Measurements from ENCODE around the gene CDC42EP3. TPM values are rescaled to one million over a fixed set of nuclear protein-coding genes. Genes with fewer than 3 reads are reported as not detected.
A peak's percentile ranks its signal among the peaks of the same experiment; 100 is the strongest.

Gene CDC42EP3
- total and polyA plus RNA-seq, 8 donors: 6.7 to 89.7 (median 17.2) TPM

GRCh38 chr2:37718515-37719161, 47.2 kb upstream of the CDC42EP3 start:
- peaks cover 0 to 14% (median 0%) of the 10 kb centered on the region in 4 donors for H3K9me3 ChIP-seq
- H3K36me3 ChIP-seq: no peaks in the 10 kb centered on the region
- H3K4me1 ChIP-seq: no peaks in the 10 kb centered on the region
- no peaks in the 10 kb centered on the region for H3K27me3 ChIP-seq
- intact Hi-C loops (cut with DNase I; ENCODE audit: low total_unique reads): no loop called here
- no peak for DNase-seq
- TF ChIP-seq CTCF (IDR thresholded peaks at IDR 0.05) (no peak), POLR2A (IDR thresholded peaks at IDR 0.05) (no peak), POLR2AphosphoS5 (IDR thresholded peaks at IDR 0.05) (no peak)
- no peak overlapping the region for H3K4me3 ChIP-seq
- H3K27ac ChIP-seq: no peak overlapping the region
- 64 to 81% (median 71%) methylated on average over 7 of the region's 7 CpGs for WGBS, 5 donors

GRCh38 chr2:37713258-37713700, 41.8 kb upstream of the CDC42EP3 start:
- Histone ChIP-seq H3K4me1 (peaks cover 0 to 6% (median 0%) of the 10 kb centered on the region in 4 donors), H3K4me3 (no peak overlapping the region), H3K27me3 (no peaks in the 10 kb centered on the region), H3K27ac (no peak overlapping the region), H3K9me3 (peaks cover 0 to 7% (median 0%) of the 10 kb centered on the region in 4 donors), H3K36me3 (no peaks in the 10 kb centered on the region)
- WGBS, 5 donors: 70 to 79% (median 73%) methylated on average over 3 of the region's 3 CpGs
- no peak for TF ChIP-seq EP300 (IDR thresholded peaks at IDR 0.05)
- no peak for TF ChIP-seq POLR2AphosphoS5 (IDR thresholded peaks at IDR 0.05)
- TF ChIP-seq POLR2A (IDR thresholded peaks at IDR 0.05): no peak
- TF ChIP-seq CTCF (IDR thresholded peaks at IDR 0.05): no peak
- DNase-seq: no peak
- intact Hi-C loops (cut with DNase I; ENCODE audit: low total_unique reads): no loop called here

DNA sequence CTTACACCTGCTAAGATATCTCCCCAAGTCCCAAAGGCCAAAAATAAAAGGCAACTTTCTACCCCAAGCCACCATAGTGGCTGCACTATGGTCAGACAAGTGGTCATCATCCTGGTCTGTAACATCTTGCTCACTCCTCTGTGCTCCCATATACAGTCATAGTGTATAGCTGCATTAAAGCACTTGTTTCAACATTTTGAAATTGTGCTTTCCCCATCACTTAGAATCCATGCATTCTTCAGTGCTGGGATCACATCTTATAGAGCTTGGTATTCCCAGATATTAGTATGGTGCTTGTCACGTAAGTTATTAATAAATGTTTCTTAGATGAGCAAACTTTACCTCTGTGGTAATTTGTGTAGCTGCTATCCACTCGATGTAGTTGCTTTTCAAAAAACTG, 40.4 kb upstream of the CDC42EP3 start:
- intact Hi-C loops (cut with DNase I; ENCODE audit: low total_unique reads): no loop called here
- Histone ChIP-seq H3K9me3 (peaks cover 0 to 7% (median 0%) of the 10 kb centered on the region in 4 donors), H3K4me3 (no peak overlapping the region), H3K4me1 (peaks cover 0 to 9% (median 0%) of the 10 kb centered on the region in 4 donors), H3K36me3 (no peaks in the 10 kb centered on the region), H3K27ac (no peak overlapping the region), H3K27me3 (no peaks in the 10 kb centered on the region)
- TF ChIP-seq EP300 (IDR thresholded peaks at IDR 0.05) (no peak), CTCF (IDR thresholded peaks at IDR 0.05) (no peak), POLR2AphosphoS5 (IDR thresholded peaks at IDR 0.05) (no peak), POLR2A (IDR thresholded peaks at IDR 0.05) (no peak)
- 78 to 96% (median 87%) methylated on average over 2 of the region's 2 CpGs for WGBS, 5 donors
- DNase-seq: no peak

DNA sequence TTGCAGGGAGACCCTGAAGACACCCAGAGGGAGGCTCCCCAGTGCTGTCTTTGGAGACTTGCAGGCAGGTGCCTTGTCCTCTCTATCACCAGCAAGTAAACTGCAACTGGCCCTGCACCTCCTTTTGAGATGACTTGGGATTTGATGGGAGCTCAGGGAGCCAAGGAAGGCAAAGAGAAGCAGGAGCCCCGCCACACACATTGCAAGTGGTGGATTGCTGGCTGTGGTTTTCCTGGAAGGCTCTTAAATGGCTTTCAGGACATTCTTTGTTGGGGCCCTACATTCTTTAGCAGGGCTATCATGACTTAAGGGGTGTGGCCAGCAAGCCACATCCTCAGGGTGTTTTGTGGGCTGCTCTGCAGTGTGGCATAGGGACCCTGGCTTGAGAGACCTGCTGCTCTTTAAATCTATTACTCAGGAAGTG, 39.9 kb upstream of the CDC42EP3 start:
- Histone ChIP-seq H3K4me1 (peaks cover 0 to 9% (median 0%) of the 10 kb centered on the region in 4 donors), H3K36me3 (no peaks in the 10 kb centered on the region), H3K27ac (no peak overlapping the region), H3K9me3 (peaks cover 0 to 7% (median 0%) of the 10 kb centered on the region in 4 donors), H3K27me3 (no peaks in the 10 kb centered on the region), H3K4me3 (no peak overlapping the region)
- no peak for TF ChIP-seq POLR2AphosphoS5 (IDR thresholded peaks at IDR 0.05)
- no peak for TF ChIP-seq CTCF (IDR thresholded peaks at IDR 0.05)
- TF ChIP-seq POLR2A (IDR thresholded peaks at IDR 0.05): no peak
- no peak for TF ChIP-seq EP300 (IDR thresholded peaks at IDR 0.05)
- DNase-seq: peak in 1 of 2 donors; percentile 47
- 36 to 88% (median 53%) methylated on average over 1 of the region's 1 CpG for WGBS, 5 donors
- intact Hi-C loops (cut with DNase I; ENCODE audit: low total_unique reads): no loop called here

Data from stomach (tissue), 9 donors.